Measurements from ENCODE around the gene DOCK3. TPM values are rescaled to one million over a fixed set of nuclear protein-coding genes. Genes with fewer than 3 reads are reported as not detected.

Gene DOCK3
- polyA plus RNA-seq, 2 of the 4 experiments (the other 2 are of a cell fraction) = 0.40 to 0.46 TPM

GRCh38 chr3:50653937-50654595 lies 20.7 kb upstream of the DOCK3 start (continued):
- TF ChIP-seq PBX3 (IDR thresholded peaks at IDR 0.05) (no peak), EHF (CRISPR knock-in tag; IDR thresholded peaks at IDR 0.05) (no peak), HOXB5 (CRISPR knock-in tag; IDR thresholded peaks at IDR 0.05) (no peak), SREBF2 (IDR thresholded peaks at IDR 0.05) (no peak)

GRCh38 chr3:50655009-50655830 lies 19.5 kb upstream of the DOCK3 start:
- FAIRE-seq = no peak
- Histone ChIP-seq H3K9me3 (no peaks in the 10 kb centered on the region), H3K4me2 (no peak overlapping the region), H3K4me3 (no peak overlapping the region), H3K4me1 (no peaks in the 10 kb centered on the region), H3K27ac (no peak overlapping the region)
- ATAC-seq = no peak
- ChIA-PET CTCF (interaction anchor here (0.7 to 1.6 kb wide), 3 partner anchors 25 to 40 kb away, joined by 3 to 5 read pairs (median 3); no protein-coding TSS in a partner anchor), POLR2A (no interaction called here)
- DNase-seq (ENCODE audit: low read depth in 1 of 2, low spot score in 1 of 2) = no peak
- 64% methylated on average over 2 of the region's 3 CpGs for WGBS (ENCODE audit: missing lambda C conversion rate)
- no peak for TF ChIP-seq EHF (CRISPR knock-in tag; IDR thresholded peaks at IDR 0.05)
- TF ChIP-seq POLR2A (IDR thresholded peaks at IDR 0.05; ENCODE audit: low read length) = no peak
- TF ChIP-seq CBX2 (IDR thresholded peaks at IDR 0.05; ENCODE audit: borderline replicate concordance, low read depth) = no peak
- TF ChIP-seq KDM5A (IDR thresholded peaks at IDR 0.05) = no peak
- TF ChIP-seq TP53 (CRISPR knock-in tag; IDR thresholded peaks at IDR 0.05) = no peak
- TF ChIP-seq PBX3 (IDR thresholded peaks at IDR 0.05) = no peak
- TF ChIP-seq GATA3 (IDR thresholded peaks at IDR 0.05; ENCODE audit: borderline replicate concordance) = no peak
- no peak for TF ChIP-seq JUNB (IDR thresholded peaks at IDR 0.05)
- TF ChIP-seq ZSCAN20 (CRISPR knock-in tag; IDR thresholded peaks at IDR 0.05) = no peak
- no peak for TF ChIP-seq RAD21 (conservative IDR thresholded peaks at IDR 0.05 in 1 of 2, IDR thresholded peaks at IDR 0.05 in 1 of 2)
- no peak for TF ChIP-seq CHD4 (IDR thresholded peaks at IDR 0.05; ENCODE audit: borderline replicate concordance)
- no peak for TF ChIP-seq USF2 (IDR thresholded peaks at IDR 0.05)
- TF ChIP-seq HEYL (CRISPR knock-in tag; IDR thresholded peaks at IDR 0.05) = no peak
- TF ChIP-seq ZFP36 (IDR thresholded peaks at IDR 0.05; ENCODE audit: borderline replicate concordance, partially characterized antibody) = no peak
- no peak for TF ChIP-seq ZC3H11A (IDR thresholded peaks at IDR 0.05)
- TF ChIP-seq SMC3 (IDR thresholded peaks at IDR 0.05) = no peak
- TF ChIP-seq ATOH8 (CRISPR knock-in tag; IDR thresholded peaks at IDR 0.05; ENCODE audit: low read depth) = no peak
- TF ChIP-seq POLR2AphosphoS2 (conservative IDR thresholded peaks at IDR 0.05; ENCODE audit: low read length) = no peak
- no peak for TF ChIP-seq ZNF302 (CRISPR knock-in tag; IDR thresholded peaks at IDR 0.05)

Data from A549 (cell line).